RPMI7951 (cell line): ENCODE data around the gene EPS8. TPM values are rescaled to one million over a fixed set of nuclear protein-coding genes. Genes with fewer than 3 reads are reported as not detected.

ENCODE experiments used
- DNase-seq: peaks from one replicate; pipeline ENCODE4 v3.0.0-alpha.2; 2012; ENCODE audit warnings: low read depth
- total RNA-seq: library from RNA; depleted of rRNA; stranded (reverse); fragments of >200 nt; shearing (Covaris generic); gene quantifications from 2 replicates; pipeline ENCODE4 v1.2.3, GENCODE V29; 2014

EPS8 gene
- total RNA-seq, 1 experiment from 2014 or later = 38.4 TPM

DNA sequence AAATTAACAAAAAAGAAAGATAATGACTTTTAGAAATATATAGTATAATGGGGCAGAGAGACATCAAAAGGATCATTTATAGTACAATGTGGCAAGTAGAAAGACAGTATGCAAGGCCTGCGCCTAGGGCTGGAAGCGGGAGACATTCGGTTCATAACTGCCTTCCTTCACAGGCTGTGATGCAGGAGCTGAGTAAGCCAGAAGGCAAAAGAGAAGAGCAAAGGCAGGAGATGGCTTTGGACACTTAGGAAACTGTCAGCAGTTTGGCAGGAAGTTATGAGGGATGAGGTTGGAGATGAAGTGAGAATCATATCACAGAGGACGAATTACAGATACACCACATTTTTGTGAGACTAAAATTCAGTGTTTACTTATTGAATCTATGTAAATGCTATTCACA lies 97.8 kb downstream of the EPS8 start:
- no peak for DNase-seq

DNA sequence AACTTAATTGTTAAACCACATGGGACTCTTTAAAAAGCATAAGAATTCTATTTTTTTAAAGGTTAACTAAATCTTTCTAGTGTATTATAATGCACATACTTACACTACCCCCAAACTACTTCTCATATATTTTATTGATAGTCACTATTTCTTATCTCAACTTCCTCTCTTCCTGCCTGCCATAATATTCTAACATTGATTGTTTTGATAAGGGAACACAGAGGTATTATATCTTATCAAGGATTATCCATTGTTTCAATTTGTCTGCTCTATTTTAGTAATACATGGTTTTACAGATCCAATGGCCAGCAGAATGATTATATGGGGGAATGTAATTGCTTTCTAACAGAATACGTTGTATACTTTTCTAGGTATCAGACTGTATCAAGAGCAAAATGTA lies 98.9 kb downstream of the EPS8 start:
- DNase-seq = no peak

DNA sequence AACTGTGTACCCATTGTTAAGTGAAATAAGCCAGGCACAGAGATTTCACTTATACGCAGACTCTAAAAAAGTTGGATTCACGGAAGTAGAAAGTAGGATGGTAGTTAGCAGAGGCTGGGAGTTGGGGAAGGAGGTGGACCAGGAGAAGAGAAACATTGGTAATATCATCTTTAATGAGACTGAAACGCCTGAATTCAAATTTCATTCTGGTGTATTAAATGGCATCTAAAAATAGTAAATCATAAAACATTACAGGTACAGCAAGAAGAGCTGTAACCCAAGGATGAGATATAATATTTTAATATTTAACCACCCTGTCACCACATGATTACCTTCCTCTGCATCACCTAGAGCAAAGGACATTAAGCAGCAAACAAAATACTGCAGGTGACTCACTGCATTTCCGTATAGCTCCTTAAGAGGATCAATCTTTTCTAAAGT lies 99.4 kb downstream of the EPS8 start:
- DNase-seq = no peak

DNA sequence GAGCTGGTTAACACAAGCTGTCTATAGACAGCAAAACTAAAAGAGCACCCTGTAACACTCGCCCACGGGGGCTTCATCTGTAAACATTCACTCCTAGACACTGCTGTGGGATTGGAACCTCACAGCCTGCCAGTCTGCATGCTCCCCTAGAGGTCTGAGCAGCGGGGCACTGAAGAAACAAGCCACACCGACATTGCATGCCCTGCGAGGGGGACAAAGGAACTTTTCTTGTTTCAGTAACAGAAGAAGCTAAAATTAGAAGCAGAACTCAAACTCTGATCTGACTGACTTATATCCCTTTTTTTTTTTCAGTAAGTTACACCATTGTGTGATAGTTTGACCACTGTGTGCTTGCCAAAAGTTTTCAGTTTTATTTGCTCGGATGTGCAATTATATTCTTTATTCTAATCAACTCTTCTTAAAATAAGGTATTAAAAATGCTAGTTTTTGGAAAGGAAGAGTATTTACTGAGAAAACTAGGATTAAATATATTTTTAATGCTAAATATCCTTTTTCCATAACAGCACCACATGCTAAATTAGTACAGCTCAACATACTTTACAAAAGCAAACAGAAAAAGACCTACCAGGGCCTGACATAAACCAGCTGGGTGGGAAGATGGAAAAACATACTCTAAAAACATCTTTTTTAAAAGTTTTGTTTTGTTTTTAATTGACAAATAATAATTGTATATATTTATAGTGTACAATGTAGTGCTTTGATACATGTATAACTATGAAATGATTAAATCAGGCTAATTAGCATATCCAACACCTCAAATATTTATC lies 100.2 kb downstream of the EPS8 start:
- peak; percentile 46 for DNase-seq

DNA sequence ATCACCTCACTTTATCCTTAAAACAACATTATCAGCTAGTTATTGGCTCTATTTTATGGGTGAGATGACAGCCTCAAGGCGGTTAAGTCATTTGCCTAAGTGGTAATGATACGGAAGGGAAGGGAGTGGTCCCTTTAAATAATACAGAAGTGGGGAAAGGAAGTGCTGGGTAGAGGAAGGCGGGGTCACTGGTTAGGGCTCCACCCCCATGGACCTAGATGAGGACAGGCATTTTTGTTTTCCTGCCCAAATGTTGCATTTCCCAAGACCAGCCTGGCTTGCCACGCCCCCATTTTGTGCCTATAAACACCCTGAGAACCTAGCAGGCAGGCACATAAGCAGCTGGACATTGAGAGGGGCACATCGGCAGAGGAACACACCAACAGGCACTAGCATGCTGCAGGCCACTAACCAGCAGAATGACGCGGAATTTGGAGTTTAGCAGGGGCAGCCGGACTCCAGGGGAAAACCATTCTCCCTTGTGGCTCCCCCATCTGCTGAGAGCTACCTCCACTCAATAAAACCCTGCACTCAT lies 100.9 kb downstream of the EPS8 start:
- peak; percentile 93 for DNase-seq

DNA sequence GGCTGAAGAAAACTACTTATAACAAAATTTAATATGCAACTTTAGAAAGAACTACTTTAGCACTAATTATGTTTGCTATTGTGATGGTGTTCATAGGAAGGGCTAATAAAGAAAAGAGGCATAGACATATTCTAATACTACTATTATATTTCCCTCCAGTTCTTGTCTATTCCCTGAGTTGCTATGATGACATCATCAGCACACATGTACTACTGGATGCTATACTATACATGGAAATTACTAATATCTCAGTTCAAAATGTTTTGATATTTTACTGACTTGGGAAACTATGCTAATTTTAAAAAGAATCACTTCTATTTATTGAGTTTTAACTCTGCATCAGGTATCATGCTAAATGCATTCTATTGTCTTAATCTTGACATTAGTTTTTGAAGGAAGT lies 101.6 kb downstream of the EPS8 start:
- DNase-seq = no peak

DNA sequence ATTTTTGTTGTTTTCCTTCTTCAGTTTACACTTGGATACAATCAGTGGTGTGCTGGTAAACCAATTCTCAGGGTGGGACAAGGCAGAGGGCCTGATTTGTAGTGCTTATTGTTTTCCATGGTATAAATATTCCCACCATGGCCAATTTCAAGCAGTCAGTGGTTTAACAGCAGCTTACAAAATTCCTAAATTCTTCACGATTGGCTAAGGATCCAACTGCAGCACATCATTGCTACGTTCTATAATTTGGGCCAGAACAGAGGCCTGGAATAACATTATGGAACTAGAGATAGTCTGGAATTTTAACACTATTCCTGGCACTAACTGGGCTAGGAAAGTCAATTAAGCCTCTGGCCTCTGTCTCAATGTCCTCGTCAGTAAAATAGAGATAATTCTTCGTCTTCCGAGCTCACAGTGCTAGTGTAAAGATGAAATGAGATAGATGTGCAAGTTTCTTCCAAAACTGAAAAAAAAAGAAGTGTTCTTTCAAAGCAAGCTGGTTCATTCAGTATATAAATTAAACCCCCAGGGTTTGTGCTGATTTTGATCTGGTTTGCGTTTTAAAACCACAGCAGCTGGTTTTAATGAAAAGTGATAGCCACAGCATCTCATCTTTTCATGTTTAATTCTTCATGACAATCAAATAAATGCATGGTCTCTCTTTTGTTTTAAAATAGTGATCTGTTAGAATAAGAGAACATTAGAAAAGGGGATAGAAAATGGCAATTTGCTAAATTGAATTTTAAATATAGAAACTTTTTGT lies 104.1 kb downstream of the EPS8 start:
- DNase-seq = peak; percentile 79

DNA sequence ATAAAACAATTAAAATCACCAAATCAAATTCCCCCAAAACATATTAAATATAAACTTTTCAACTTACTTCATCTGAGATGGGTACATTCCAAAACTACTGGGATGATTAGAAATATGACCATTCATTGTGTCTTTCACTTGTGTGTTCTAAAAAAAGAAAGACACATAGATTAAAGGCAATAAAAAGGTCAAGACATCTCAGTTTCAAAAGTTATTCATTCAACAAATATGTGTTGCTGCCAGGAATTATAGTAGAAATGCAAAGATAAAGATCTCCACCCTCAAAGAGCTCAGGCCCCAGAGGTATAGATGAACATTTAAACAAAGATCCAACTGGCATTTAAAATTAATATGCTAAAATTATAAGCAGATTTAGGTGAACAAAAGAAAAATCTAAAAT lies 106.4 kb downstream of the EPS8 start:
- DNase-seq = peak; percentile 62

DNA sequence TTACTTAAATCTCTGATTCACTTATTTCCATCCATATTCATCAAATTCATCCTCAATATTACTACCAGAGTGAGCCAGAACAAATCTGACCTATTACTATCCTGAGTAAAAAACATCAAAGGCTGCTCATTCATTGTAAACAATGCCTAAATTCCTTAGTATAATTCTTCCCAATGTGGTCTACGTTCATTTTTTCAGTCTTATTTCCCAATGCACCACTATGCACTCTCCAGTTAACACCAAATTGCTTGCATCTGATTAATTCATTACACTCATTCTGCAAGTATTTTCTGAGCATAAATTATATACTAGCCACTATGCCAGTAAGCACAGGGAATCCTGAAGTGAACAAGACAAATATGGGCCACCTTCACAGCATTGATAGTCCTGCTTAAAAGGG lies 110.0 kb downstream of the EPS8 start:
- DNase-seq = no peak

DNA sequence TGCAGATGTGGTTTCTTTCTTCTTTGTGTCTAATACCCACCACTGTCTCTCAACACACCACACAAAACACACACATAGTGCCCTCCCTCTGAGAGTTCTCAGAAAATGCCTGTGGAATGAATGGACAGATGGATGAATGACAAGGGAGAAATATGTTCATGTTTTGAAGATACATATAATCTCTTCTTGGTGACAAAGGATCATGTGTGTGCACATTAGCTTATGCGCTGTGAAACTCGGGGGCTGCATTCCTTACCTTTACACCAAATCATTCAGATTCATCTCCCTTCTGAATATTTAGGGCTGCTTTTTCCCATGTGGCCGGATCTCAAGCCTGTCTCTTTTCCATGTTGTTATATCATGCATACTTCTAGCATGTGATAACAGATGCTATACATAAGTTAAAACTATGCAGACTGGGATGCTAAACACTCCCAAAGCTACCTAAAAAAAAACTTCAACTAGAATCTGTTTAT lies 111.4 kb downstream of the EPS8 start:
- DNase-seq = no peak

DNA sequence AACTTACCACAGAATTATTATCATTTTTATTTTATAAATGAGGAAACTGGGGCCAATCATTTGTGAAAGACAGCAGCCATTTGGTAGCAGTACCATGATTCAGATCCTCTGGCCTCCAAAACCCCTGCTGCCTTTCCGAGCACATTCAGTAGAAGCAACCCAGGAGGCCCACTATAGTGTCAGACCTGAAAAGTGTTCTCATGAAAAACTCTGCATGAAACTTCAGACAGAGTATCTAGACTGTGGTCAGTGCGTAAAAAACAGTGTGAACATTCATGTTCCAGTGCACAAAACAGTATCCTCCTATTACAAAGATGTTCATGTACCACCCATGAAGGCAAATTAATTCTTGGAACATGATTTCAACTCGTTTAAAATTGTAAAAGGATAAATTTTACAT lies 112.0 kb downstream of the EPS8 start:
- no peak for DNase-seq

DNA sequence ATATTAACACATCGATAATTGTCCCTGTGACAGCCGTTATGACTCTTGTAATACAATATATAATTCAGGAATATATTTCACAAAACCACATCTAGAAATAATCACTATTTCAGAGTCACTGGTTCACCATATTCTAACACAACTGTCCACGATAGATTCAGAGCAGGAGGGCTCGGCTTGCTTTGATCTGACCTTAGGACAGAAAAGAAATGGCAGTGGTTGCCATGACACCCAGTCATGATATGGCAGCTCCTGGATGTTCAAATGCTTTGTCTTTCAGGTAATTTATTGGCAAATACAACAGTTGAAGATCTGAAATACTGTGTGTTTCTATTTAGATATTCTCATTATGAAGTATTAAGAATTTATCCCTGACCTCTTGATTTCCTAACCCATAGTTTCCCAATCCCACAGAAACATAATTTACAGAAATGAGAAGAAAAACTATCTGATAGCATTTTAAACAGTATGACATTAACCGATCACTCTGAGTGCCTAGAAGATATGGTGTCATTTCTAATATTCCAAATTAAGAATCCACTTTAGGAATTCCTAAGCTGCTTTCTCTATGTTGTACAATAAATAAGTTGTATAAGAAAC lies 116.4 kb downstream of the EPS8 start:
- DNase-seq = no peak

DNA sequence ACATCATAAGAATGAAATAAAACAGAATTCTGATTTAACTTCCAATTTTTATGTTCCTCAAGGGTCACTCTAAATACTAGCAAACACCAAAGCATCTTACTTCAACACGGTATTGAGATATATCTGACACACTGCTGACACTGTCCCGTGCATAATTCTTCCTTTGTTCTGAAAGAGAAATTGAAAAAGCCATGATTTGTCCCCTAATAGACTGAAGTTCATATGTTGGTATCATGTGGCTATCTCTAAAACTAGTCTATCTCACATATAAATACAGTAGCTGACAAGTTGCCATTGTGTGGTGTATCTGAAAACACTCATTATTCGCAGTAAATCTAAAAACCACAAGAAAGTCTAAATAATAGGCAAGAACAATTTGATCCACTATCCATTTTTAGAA lies 118.4 kb downstream of the EPS8 start:
- no peak for DNase-seq

DNA sequence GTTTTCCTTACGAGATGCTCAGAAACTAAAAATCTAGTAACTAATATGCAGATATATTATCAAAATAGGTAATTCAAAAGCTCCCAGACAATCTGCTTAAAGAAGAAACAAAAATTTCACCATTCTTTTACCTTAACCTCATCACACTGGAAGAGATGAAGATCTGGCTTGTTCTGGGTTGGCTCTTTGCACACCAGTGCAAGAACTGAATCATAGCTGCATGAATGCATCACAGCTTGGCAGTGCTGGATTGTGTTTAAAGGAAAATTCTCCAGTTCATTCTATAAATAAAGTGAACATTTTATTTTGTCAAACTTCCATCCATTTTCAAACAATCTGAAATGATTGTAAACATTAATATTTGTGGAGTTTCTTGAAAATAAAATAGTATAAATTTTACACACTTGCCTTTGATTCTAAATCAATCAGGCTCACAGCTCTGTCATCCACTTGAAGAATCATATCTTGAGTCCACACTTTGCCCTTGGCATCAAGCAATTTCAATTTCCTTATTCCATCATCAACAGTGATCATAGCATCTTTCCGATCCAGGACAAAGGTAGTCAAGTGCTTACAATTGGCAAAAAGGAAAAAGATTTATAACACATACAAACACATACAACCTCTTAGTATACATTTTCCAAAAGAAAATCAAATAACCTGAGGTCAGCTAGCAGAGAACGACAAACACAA lies 119.8 kb downstream of the EPS8 start:
- no peak for DNase-seq

DNA sequence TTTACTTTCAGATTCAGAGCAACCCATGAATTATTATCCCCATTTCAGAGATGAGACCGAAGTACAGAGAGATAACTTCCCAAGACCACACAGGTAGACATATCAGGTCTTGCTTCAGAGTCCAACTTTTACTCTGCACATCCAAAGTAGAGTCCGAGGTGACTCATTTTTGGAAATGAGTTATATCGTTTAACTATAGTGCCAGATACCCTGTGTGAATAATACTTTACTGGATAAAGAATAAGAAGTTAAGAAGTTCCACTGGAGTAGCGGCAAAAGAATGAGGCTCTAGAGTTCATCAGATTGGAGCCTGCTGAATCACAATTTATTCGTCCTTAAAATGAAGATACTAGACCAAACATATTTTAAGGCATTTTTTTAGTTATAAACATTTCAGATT lies 124.7 kb downstream of the EPS8 start:
- DNase-seq = no peak

DNA sequence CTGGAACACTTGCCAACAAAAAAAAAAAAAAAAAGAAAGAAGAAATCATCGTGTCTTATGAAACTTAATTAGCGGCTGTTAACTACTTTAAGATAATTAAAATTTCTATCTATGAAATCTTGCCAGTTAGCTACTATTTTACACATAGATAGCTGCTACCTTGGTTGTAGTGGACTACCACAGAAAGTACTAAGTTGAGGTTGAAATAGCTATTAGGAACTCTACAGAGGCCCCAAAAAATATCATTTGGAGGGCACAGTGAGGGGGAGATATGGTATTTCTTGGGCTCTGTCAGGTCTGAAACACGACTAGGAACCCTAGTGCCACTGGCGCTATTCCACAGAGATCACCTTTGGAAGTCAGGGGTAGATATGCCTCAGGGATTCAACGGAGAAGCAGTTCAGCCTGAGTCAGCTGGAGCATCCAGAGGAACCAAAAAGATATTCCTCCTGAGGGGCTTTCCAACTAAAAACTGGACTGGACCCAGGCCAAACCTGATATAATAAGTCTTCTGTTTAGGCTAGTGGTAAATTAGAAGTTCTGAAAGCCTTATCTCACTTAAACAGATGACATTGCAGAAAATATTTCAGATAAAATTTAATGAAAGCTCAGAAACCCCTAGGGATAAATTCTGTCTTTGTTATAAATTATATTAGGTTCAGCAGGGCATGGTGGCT lies 126.1 kb downstream of the EPS8 start:
- DNase-seq = peak; percentile 35

DNA sequence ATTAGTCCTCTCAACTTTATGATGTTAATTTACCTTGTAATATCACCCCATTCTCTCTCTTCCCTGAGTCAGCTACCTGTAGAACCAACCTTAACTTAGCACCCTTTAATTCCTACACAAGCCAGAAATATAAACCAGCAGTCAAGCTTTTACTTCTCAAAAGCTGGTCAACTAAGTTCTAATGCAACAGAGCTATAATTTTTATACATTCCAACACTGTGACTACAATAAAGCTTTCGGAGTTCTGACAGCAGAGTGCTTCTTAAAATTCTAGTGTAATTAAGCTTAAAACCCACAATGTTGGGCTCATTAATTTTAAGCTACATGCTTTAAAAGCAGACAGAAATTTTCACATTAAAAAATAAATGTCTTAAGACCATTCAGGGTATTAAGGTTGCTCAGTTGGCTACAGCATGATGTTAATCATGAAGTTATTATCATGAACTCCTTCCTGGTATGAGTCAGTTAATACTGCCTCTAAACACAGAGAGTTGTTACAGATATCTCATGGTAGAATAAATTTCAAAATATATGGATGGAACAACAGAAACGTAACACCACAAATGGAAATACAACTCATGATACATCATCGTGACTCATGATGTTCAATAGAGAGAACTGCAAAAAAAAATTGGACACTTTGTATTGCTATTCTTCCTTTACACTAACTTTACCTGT lies 126.7 kb downstream of the EPS8 start:
- DNase-seq = peak; percentile 79

DNA sequence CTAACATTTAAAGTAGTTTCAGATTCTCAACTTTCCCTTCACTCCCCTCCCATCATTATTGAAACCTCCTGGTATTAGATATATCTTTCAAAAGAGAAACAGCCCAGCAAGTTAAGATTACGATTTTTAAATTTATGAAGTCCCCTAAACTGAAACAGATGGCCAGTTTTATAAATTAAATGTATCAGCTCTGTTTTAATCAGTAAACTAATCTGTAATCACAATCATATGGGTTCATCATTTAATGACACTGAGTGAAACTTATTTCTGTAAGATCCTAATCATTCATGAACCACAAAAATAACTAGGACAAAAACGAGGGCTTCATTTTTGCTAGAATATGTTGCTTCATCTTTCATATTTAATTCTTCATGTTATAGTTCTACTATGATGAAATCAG lies 137.8 kb downstream of the EPS8 start:
- no peak for DNase-seq

DNA sequence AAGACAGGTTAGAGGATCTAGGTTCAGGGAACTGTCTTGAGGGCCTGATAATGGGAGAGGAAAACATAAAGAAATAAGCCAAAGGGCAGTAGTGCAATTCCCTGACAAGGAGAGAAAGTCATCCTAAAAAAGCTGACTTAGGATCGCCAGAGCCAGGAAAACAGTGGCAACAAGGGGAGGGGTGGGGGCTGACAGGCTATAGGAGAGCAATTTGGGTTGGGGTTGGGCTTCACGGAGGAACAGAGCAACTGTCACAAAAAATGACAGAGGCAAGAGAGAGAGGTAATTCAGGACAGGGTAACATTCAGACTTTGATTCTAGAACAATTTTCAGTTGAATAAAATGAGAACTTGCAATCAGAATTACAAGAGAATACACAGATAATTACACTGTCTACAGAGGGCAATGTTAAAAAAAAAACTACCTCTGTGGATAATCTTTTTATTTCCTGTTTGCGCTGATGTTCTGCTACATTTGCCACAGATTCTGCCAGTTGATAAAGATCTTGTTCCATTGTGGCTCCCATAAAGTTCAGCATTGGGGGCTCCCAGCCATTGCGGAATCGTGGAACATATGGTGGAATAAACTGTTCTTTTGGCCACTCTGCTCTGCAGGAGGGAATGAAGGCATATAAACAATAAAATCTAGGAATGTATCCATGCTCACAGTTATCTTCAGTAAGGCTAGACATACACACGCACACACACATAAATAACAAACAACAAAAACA lies 138.6 kb downstream of the EPS8 start:
- DNase-seq = no peak

DNA sequence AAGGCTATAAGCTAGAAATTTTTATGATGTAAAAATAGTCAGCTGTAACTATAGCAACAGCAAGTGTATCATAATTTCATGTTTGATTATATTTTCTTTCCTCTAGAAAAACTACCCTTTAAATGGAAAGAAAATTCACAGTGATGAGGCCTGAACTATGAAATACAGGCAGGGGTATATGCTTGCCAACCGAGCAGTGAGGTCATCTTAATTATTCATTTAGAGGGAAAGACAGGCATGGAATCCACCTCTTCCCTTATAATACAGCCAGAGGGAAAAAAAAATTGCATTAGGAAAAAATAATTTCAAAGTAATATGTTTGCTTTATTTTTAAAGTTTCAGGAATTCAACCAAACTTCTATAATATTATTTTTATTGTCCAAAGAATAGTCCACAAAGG lies 139.8 kb downstream of the EPS8 start:
- no peak for DNase-seq
